Spleen (tissue), 11 donors: ENCODE results near the gene KPNA1. TPM values are rescaled to one million over a fixed set of nuclear protein-coding genes. Genes with fewer than 3 reads are reported as not detected.

Experiments
- DNase-seq: peaks from one replicate; pipeline ENCODE4 v3.0.0-alpha.2; 2020
- H3K27ac ChIP-seq, 8 donors: fragments of 200-600 bp; sonication (generic) in 7 of 8; 1 replicate in 4 of 8; 2 replicates in 4 of 8; pipeline versions ENCODE4 v1.5.0 to v1.8.0; 2016 to 2021; ENCODE audit warnings: inconsistent platforms in 4 of 8, mild to moderate bottlenecking in 4 of 8, moderate library complexity in 1 of 8
- H3K27me3 ChIP-seq, 7 donors: fragments of 200-600 bp; sonication (generic) in 6 of 7; replicated peaks in 1 of 7; 1 replicate in 4 of 7; 2 replicates in 3 of 7; pipeline versions ENCODE4 v1.5.0 to v1.8.0; 2016 to 2021; ENCODE audit warnings: inconsistent platforms in 3 of 7, mild to moderate bottlenecking in 1 of 7
- H3K36me3 ChIP-seq, 6 donors: fragments of 200-600 bp; sonication (generic) in 5 of 6; 1 replicate in 4 of 6; 2 replicates in 2 of 6; pipeline versions ENCODE4 v1.5.0 to v1.8.0; 2016 to 2021; ENCODE audit warnings: inconsistent platforms in 2 of 6
- H3K4me1 ChIP-seq, 6 donors: fragments of 200-600 bp; sonication (generic) in 5 of 6; 1 replicate in 3 of 6; 2 replicates in 3 of 6; pipeline versions ENCODE4 v1.5.0 to v1.8.0; 2016 to 2021; ENCODE audit warnings: inconsistent platforms in 3 of 6
- H3K4me3 ChIP-seq, 8 donors: fragments of 200-600 bp; sonication (generic) in 7 of 8; 1 replicate in 4 of 8; 2 replicates in 4 of 8; pipeline versions ENCODE4 v1.5.0 to v1.8.0; 2016 to 2021; ENCODE audit warnings: inconsistent platforms in 4 of 8, mild to moderate bottlenecking in 4 of 8, moderate library complexity in 2 of 8
- H3K9me3 ChIP-seq, 8 donors: fragments of 200-600 bp; sonication (generic) in 7 of 8; 1 replicate in 4 of 8; 2 replicates in 4 of 8; pipeline versions ENCODE4 v1.5.0 to v1.8.0; 2016 to 2021; ENCODE audit warnings: inconsistent platforms in 4 of 8
- CTCF ChIP-seq, 11 experiments: fragments of 200-600 bp in 7 of 11; fragments of 450-650 bp in 4 of 11; sonication (generic) in 4 of 11; IDR thresholded peaks in 8 of 11; conservative IDR thresholded peaks in 3 of 11; 1 replicate in 7 of 11; 2 replicates in 4 of 11; pipeline versions ENCODE4 v1.4.0 to v1.8.0; 2016 to 2021; ENCODE audit warnings: antibody characterized with exemption in 11 of 11, inconsistent platforms in 4 of 11, mild to moderate bottlenecking in 1 of 11
- POLR2A ChIP-seq, 3 donors: fragments of 450-650 bp; IDR thresholded peaks; one replicate each; pipeline ENCODE4 v1.5.1; 2017; ENCODE audit warnings: antibody characterized with exemption in 3 of 3, mild to moderate bottlenecking in 1 of 3
- POLR2AphosphoS5 ChIP-seq, 3 donors: sonication (generic); formaldehyde crosslinking; IDR thresholded peaks; one replicate each; pipeline ENCODE4 v1.5.1; 2017; ENCODE audit warnings: antibody characterized with exemption in 3 of 3
- WGBS, 5 donors: extraction: QIAGEN DNeasy Blood & Tissue Kit in 3 of 5; methylation state at CpG; one replicate each; pipeline versions ENCODE4 v1.1.5 to v1.1.7; 2013 to 2018; 5-methylcytosine and 5-hydroxymethylcytosine counted together
- intact Hi-C: fragments of 100-400 bp; cut with DNase I; formaldehyde crosslinking; loops from one replicate; pipeline ENCODE4 v1.15.0; 2023; ENCODE audit warnings: low total_unique reads
- polyA plus RNA-seq, 3 donors: library from polyadenylated mRNA; stranded (reverse); fragments of 200-250 nt; gene quantifications; one replicate each; pipeline ENCODE4 v1.2.1, GENCODE V29; 2013
- total RNA-seq, 7 donors: library from RNA; depleted of rRNA in 3 of 7; stranded (reverse); fragments of >200 nt in 3 of 7; fragmentation: NEBNext Ultra II Directional in 4 of 7; extraction: Animal tissue kit (Norgen Biotek cat#: 25700) in 4 of 7; gene quantifications; one replicate each; pipeline versions ENCODE4 v1.1.0 to v1.2.1, GENCODE V29; 2016 to 2021
- donor health status: healthy with polysubstance abuse.
- donor health status: DM: no; HTN: no; CAD: no; lungs with moderate emphysema.
- donor health status: DM: no; HTN: no; CAD: no.
- donor health status: Bipolar disorder and iron deficiency.
- donor health status: healthy.
- donor health status: DM: no; HTN: no; CAD: no.
- donor health status: DM: yes; HTN: yes; CAD: no.

The KPNA1 gene
- total and polyA plus RNA-seq, 10 donors = 8.5 to 74.4 (median 45.7) TPM

GRCh38 chr3:122409446-122409845 lies 105.3 kb downstream of the KPNA1 start:
- H3K9me3 ChIP-seq = no peaks in the 10 kb centered on the region
- H3K27me3 ChIP-seq = no peaks in the 10 kb centered on the region
- H3K36me3 ChIP-seq = peaks cover 0 to 84% (median 24%) of the 10 kb centered on the region in 6 donors
- peak overlapping the region in 7 of 8 donors; percentile 37 to 79 (median 67) for H3K27ac ChIP-seq
- DNase-seq = no peak
- peaks cover 5 to 61% (median 32%) of the 10 kb centered on the region in 6 donors for H3K4me1 ChIP-seq
- intact Hi-C loops = loop anchor here (10.0 kb wide), 1 partner anchor 265 kb away; no protein-coding TSS in a partner anchor
- H3K4me3 ChIP-seq = peak overlapping the region in 3 of 8 donors; percentile 4 to 51 (median 18)
- peak in 1 of 3 donors; percentile 19 for TF ChIP-seq POLR2AphosphoS5 (IDR thresholded peaks at IDR 0.05)
- no peak for TF ChIP-seq POLR2A (IDR thresholded peaks at IDR 0.05)
- WGBS, 5 donors = 30 to 42% (median 41%) methylated on average over 6 of the region's 6 CpGs

DNA sequence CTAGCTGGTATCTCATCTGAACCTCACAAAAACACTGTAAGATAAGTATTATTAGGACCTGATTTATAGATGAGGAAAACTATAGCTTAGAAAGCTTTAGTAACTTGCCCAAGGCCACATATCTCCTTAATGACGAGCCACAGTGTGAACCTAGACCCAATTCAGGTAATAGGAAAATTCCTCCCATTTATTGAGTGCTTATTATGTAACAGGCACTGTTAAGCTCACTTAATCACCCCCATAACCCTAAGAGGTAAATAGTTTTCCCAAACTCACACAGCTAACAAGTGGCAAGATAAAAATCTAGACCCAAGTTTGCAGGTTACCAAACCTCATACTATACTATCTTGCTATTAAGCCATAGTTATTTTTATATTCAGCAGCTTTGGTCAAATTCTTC lies 106.8 kb downstream of the KPNA1 start:
- H3K9me3 ChIP-seq = no peaks in the 10 kb centered on the region
- 79 to 97% (median 94%) methylated on average over 1 of the region's 1 CpG for WGBS, 5 donors
- no peak for TF ChIP-seq CTCF (IDR thresholded peaks at IDR 0.05 in 8 of 11, conservative IDR thresholded peaks at IDR 0.05 in 3 of 11)
- TF ChIP-seq POLR2AphosphoS5 (IDR thresholded peaks at IDR 0.05) = no peak
- no peak for TF ChIP-seq POLR2A (IDR thresholded peaks at IDR 0.05)
- peak overlapping the region in 3 of 8 donors; percentile 15 to 79 (median 75) for H3K27ac ChIP-seq
- H3K4me3 ChIP-seq = no peak overlapping the region
- intact Hi-C loops = loop anchor here (10.0 kb wide), 1 partner anchor 267 kb away; no protein-coding TSS in a partner anchor
- no peaks in the 10 kb centered on the region for H3K27me3 ChIP-seq
- H3K4me1 ChIP-seq = peaks cover 0 to 46% (median 18%) of the 10 kb centered on the region in 6 donors
- DNase-seq = no peak
- H3K36me3 ChIP-seq = peaks cover 0 to 91% (median 31%) of the 10 kb centered on the region in 6 donors

DNA sequence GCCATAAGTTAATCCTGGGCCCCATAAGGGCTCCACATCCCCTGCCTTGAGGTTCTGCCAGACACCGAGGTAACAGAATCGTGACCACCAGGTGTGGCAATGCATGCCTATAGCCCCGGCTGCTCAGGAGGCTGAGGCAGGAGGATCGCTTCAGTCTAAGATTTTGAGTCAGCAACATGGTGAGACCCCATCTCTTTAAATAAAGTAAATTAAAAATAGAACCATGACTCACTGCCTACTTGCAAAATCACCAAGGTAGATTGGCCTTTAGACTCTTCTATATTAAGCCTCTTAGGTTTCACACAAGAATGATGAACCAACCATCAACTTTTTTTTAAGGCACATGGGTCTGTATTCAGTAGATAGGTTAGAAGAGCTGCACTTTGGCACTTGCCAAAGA lies 108.5 kb downstream of the KPNA1 start:
- 65 to 97% (median 79%) methylated on average over 4 of the region's 4 CpGs for WGBS, 5 donors
- peaks cover 0 to 29% (median 13%) of the 10 kb centered on the region in 6 donors for H3K4me1 ChIP-seq
- no peak for DNase-seq
- no peak for TF ChIP-seq CTCF (IDR thresholded peaks at IDR 0.05 in 8 of 11, conservative IDR thresholded peaks at IDR 0.05 in 3 of 11)
- no peak for TF ChIP-seq POLR2AphosphoS5 (IDR thresholded peaks at IDR 0.05)
- TF ChIP-seq POLR2A (IDR thresholded peaks at IDR 0.05) = no peak
- peaks cover 0 to 85% (median 33%) of the 10 kb centered on the region in 6 donors for H3K36me3 ChIP-seq
- no peak overlapping the region for H3K27ac ChIP-seq
- no peaks in the 10 kb centered on the region for H3K9me3 ChIP-seq
- no peaks in the 10 kb centered on the region for H3K27me3 ChIP-seq
- intact Hi-C loops = loop anchor here (10.0 kb wide), 1 partner anchor 269 kb away; no protein-coding TSS in a partner anchor
- H3K4me3 ChIP-seq = no peak overlapping the region

- peak overlapping the region in 3 of 8 donors; percentile 39 to 49 (median 45) for H3K27ac ChIP-seq
- intact Hi-C loops = loop anchor here (10.0 kb wide), 1 partner anchor 270 kb away; no protein-coding TSS in a partner anchor
- no peak for TF ChIP-seq POLR2A (IDR thresholded peaks at IDR 0.05)
- H3K9me3 ChIP-seq = no peaks in the 10 kb centered on the region
- peaks cover 0 to 19% (median 9%) of the 10 kb centered on the region in 6 donors for H3K4me1 ChIP-seq
- no peaks in the 10 kb centered on the region for H3K27me3 ChIP-seq
- no peak for DNase-seq
- 72 to 90% (median 87%) methylated on average over 3 of the region's 3 CpGs for WGBS, 5 donors
- H3K4me3 ChIP-seq = no peak overlapping the region
- H3K36me3 ChIP-seq = peaks cover 0 to 74% (median 32%) of the 10 kb centered on the region in 6 donors
Observed at GRCh38 chr3:122405015-122405414, 109.7 kb downstream of the KPNA1 start.

GRCh38 chr3:122403489-122403888 lies 111.2 kb downstream of the KPNA1 start:
- intact Hi-C loops = loop anchor here (10.0 kb wide), 1 partner anchor 271 kb away; no protein-coding TSS in a partner anchor
- H3K9me3 ChIP-seq = no peaks in the 10 kb centered on the region
- DNase-seq = no peak
- H3K4me3 ChIP-seq = no peak overlapping the region
- peaks cover 0 to 61% (median 32%) of the 10 kb centered on the region in 6 donors for H3K36me3 ChIP-seq
- no peak overlapping the region for H3K27ac ChIP-seq
- H3K4me1 ChIP-seq = peaks cover 0 to 4% (median 0%) of the 10 kb centered on the region in 6 donors
- WGBS, 5 donors = 86 to 96% (median 88%) methylated on average over 6 of the region's 6 CpGs
- TF ChIP-seq CTCF (IDR thresholded peaks at IDR 0.05 in 8 of 11, conservative IDR thresholded peaks at IDR 0.05 in 3 of 11) = no peak
- TF ChIP-seq POLR2AphosphoS5 (IDR thresholded peaks at IDR 0.05) = no peak
- TF ChIP-seq POLR2A (IDR thresholded peaks at IDR 0.05) = no peak
- H3K27me3 ChIP-seq = no peaks in the 10 kb centered on the region
